ENCODE data around the gene PRR30.

- no peak for TF ChIP-seq CTCF (IDR thresholded peaks at IDR 0.05)
- TF ChIP-seq POLR2A (IDR thresholded peaks at IDR 0.05), result no peak
- TF ChIP-seq POLR2AphosphoS5 (IDR thresholded peaks at IDR 0.05), result no peak
- TF ChIP-seq EP300 (IDR thresholded peaks at IDR 0.05), result no peak
These were observed 36.9 kb downstream of the PRR30 start for GRCh38 chr2:27102329-27102728.

All from gastroesophageal sphincter (tissue), 3 donors.